HG02852 (cell line): ENCODE data around the gene DBN1.

Experiments used
- ATAC-seq: cut with Tn5 transposase; IDR thresholded peaks from one replicate; pipeline ENCODE4 v1.9.1; 2021; ENCODE audit warnings: mild to moderate bottlenecking, moderate library complexity; ENCODE audit not compliant: unreplicated experiment

Gene DBN1

GRCh38 chr5:177457852-177458681 is 15.4 kb downstream of the DBN1 start:
- no peak for ATAC-seq

DNA sequence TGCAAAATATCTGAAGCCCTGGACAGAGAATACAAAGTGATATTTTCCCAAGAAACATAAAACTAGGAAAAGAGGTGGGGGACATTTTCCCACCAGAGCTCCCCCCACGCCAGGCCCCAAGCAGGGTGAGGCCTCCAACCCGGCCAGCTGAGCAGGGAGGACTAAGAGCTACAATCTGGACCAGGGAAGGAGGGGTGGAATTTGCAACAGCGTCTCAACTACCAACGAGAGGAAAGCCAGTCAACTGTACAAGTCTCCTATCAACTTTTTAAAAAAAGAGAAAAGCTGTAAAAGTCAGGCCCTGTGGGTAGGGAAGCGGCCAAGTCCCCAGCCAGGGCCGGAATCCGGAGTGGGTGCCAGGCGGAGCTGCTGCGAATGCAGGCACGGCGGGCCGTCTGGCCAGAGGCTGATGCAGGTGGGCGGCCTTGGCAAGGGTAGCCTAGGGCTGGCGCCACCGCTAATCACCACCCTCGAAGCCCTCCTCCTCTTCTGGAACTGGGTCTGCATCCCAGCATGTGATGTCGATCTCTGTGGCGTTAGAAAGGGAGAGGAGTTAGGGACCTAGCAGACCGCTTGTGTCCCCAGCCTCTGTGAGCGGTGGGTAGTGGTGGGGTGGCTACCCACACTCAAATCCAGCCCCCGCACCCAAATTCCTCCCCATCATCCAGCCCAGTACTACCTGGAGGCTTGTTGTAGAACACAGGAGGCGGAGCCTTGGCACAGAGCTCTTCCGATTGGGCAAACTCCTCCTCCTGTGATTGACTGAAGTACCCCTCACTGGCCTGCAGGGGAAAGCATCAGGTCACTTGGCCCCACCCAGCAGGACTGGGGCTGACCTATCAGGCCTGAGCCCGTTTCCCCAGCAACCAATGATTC is 16.2 kb downstream of the DBN1 start:
- ATAC-seq = peak; percentile 36

DNA sequence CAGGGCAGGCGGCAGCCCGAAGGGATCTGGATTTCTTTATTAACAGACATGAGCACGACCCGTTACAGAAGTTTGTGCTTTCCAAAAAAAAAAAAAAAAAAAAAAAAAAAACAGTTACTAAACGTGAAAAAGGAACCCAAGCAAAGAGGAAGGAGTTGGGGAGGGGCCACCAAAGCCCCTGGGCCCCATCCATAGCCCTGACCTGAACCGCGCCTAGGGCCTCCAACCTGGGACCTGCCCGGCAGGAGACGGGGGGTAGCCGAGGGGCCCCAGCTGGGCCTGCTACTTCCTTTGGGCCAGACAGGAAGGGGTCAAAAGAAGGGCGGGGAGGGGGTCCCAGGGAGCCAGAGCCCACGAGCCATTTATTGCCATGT is 16.9 kb downstream of the DBN1 start:
- no peak for ATAC-seq

GRCh38 chr5:177455661-177456590 is 17.5 kb downstream of the DBN1 start:
- ATAC-seq = peak; percentile 11

- peak; percentile 53 for ATAC-seq
These were observed 18.3 kb downstream of the DBN1 start for GRCh38 chr5:177455036-177455660.

- peak; percentile 35 for ATAC-seq
These were observed 18.9 kb downstream of the DBN1 start for GRCh38 chr5:177454397-177455035.

GRCh38 chr5:177453852-177454396 is 19.5 kb downstream of the DBN1 start:
- peak; percentile 4 for ATAC-seq

DNA sequence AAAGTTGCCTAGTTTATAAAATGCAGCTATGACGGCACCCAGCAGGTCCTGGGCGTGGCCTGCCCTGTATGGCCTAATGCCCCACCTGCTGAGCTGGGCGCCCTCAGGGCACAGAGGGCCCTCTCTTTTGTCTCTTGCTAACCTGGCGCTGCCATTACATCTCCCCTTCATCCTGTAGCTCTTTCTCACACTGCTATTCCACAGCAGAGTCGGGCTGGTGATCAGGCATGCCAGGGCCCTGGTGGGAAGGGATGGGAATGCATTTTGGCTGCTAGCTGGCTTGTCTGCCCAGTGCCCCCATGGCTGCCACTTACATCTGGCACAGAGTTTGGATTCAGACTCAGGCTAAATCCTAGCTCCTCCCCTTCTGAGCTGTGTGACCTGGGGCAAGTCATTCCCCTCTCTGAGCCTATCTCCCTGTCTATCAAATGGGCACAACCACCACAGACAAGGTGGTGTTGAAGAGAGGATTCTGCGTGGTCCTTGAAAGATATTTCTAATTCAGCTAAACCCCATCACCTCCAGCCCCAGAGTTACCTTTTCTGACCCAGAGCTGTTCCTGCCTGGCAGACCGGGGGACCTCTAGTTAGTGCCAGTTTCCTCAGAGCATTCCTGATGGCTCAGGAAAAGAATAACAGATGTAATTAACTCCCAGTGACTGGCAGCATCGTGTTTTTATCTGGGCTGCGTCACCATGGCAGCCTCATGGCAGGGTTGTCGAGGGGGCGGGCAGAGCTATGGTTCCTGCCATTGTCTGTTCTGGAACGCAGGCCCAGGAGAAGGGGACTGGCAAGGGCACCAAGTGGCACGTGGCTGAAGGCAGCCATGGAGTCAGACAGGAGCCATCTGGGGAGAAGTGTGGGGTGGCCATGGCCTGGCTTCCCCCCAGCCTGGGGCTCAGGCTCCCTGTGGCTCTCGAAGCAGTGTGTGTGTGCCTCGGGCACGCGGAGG is 20.5 kb downstream of the DBN1 start:
- no peak for ATAC-seq

- ATAC-seq = no peak
These were observed 22.6 kb downstream of the DBN1 start for GRCh38 chr5:177450667-177451424.

GRCh38 chr5:177449140-177450061 is 24.0 kb downstream of the DBN1 start:
- ATAC-seq = no peak

- no peak for ATAC-seq
These were observed 25.0 kb downstream of the DBN1 start for GRCh38 chr5:177448244-177448950.

DNA sequence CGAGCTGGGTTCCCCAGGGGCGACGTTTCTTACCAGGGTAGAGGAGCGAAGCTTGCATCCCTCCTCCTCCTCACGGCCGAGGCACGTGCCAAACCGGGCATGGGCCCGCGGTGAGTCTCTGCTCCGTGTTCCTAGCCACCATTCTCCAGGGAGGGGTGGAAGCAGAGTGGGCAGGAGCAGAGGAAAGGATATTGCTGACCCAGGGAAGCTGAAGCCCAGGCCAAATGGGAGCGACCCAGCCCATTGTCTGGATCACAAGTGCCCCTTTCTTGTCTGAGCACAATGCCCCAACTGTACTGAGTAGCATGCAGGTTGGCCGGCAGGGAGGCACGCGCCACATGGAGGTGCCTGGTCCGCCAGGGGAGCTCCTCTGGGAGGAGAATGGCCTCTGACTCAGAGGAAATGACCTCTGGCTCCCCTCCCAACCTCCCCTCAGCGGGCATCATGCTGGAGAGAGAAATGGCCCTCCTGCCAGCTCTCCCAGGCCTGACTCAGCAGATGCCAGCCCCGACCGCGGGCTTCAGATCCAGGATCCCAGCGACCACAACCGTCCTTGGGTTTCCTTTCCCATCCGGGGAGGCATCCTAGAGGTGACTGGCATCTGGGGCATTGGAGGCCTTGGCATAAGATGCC is 25.7 kb downstream of the DBN1 start:
- ATAC-seq = no peak

DNA sequence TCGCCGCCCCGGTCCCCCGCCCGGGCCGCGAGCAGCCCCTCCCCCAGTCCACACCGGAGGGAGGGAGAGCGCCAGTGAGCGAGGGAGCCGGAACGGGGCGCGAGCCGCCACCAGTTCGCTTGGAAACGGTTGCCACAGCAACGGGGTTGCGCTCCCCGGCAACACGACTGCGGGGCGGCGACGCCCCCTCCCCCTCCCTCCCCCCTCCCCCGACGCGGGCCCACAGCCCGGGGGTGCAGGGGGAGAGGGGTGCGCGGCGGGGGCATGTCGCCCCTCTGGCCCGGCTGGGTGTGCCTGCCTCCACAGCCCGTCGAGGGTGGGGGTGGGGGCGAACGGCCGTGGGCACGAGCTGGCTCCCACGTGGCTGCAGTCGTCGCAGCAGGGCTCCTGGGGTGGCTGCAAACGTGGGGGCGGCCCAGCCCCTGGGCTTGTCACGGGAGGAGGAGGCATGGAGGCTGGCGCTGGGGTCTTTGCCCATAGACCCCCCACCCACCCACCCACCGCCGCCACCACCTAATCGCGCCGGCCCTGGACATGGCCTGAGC is 26.3 kb downstream of the DBN1 start:
- ATAC-seq = peak; percentile 35

DNA sequence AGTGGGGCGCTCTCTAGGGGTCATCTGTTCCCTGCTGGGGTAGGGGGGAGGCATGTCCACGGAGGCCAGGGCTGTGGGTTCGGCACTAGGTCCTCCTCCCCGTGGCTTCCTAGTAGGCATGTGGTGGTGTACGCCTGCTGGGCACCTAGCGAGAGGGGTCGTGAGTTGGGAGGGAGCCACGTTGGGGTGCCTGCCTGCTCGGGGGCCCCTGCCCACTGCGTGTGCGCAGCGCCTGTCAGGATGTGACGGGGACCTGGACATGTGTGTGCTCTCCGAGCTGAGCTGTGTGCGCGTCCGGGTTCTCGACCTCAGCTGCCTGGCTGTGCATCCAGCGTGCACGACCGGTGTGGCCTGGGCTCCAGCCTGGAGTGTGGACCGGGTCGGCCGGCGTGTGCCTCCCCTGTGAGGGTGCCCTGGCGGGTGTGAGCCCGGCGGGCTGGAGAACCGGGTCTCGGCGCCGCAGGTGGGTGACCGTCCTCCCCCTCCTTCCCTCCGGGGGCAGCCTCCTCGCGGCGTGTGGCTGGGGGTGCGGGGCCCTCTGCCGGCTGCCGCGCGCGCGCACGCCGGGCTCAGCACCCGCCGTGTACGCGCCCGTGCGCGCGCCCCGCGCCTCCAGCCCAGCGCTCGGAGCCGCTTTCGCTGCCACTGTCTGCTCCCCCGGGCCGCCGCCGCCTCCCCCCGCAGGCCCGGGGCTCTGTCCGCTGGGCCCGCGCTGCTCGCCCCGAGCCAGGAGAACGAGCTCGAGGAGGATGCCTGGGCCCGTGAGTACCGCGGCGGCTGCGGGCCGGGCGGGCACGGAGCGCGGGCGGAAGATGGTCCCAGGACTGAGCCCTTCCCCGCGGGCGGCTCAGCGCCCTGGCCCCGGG is 27.0 kb downstream of the DBN1 start, which contains the start of gene PRR7:
PRR7 (plus strand) TSS at position 615 of the 866 bp plus-strand sequence. CDS start 8,254 bp downstream, outside the sequence.
- peak; percentile 54 for ATAC-seq
